Stimulated activated effector memory CD8-positive, alpha-beta T cell treated with anti-CD3 and anti-CD28 coated beads, Interleukin-12 subunit alpha, Interleukin-12 subunit beta, amount 100 ng/mL, for 72 hours (primary cell): ENCODE data around the gene GABARAP.
A peak's percentile ranks its signal among the peaks of the same experiment; 100 is the strongest.

ENCODE experiments used
- ATAC-seq: fragments of 150-1000 bp; cut with Tn5 transposase; 2 replicates; pipeline ENCODE4 v1.10.0; 2021
- DNase-seq, 2 donors: peaks; one replicate each; pipeline ENCODE4 v3.0.0; 2021 to 2022; ENCODE audit warnings: low spot score in 2 of 2
- H3K27ac Mint-ChIP-seq: one replicate; pipeline ENCODE4 v1.8.0; 2022; ENCODE audit warnings: mild to moderate bottlenecking, mixed read lengths
- H3K36me3 Mint-ChIP-seq: one replicate; pipeline ENCODE4 v1.8.0; 2022; ENCODE audit warnings: mild to moderate bottlenecking, mixed read lengths
- H3K4me1 Mint-ChIP-seq: one replicate; pipeline ENCODE4 v1.8.0; 2022; ENCODE audit warnings: mixed read lengths
- H3K4me3 Mint-ChIP-seq: one replicate; pipeline ENCODE4 v1.8.0; 2022; ENCODE audit warnings: mild to moderate bottlenecking, mixed read lengths
- H3K9me3 Mint-ChIP-seq: one replicate; pipeline ENCODE4 v1.8.0; 2022; ENCODE audit warnings: mixed read lengths

The GABARAP gene

GRCh38 chr17:7237761-7238419 lies 4.4 kb downstream of the GABARAP start:
- peak; percentile 52 for ATAC-seq
- peak; percentile 77 to 89 for DNase-seq
- no peaks in the 10 kb centered on the region for H3K9me3 Mint-ChIP-seq
- H3K36me3 Mint-ChIP-seq, result peaks cover 92% of the 10 kb centered on the region
- peak overlapping the region; percentile 97 for H3K27ac Mint-ChIP-seq
- peaks cover 80% of the 10 kb centered on the region for H3K4me1 Mint-ChIP-seq
- H3K4me3 Mint-ChIP-seq, result peak overlapping the region; percentile 99

GRCh38 chr17:7237266-7237760 lies 4.9 kb downstream of the GABARAP start:
- Mint-ChIP-seq H3K4me3 (peak overlapping the region; percentile 99), H3K27ac (peak overlapping the region; percentile 97), H3K36me3 (peaks cover 88% of the 10 kb centered on the region), H3K9me3 (no peaks in the 10 kb centered on the region), H3K4me1 (peaks cover 79% of the 10 kb centered on the region)
- ATAC-seq (no peak), DNase-seq (no peak)

GRCh38 chr17:7236808-7237207 lies 5.4 kb downstream of the GABARAP start:
- Mint-ChIP-seq H3K4me1 (peaks cover 79% of the 10 kb centered on the region), H3K36me3 (peaks cover 88% of the 10 kb centered on the region), H3K9me3 (no peaks in the 10 kb centered on the region), H3K4me3 (peak overlapping the region; percentile 99), H3K27ac (peak overlapping the region; percentile 97)
- ATAC-seq (no peak), DNase-seq (no peak)

GRCh38 chr17:7235693-7236665 lies 6.3 kb downstream of the GABARAP start:
- no peaks in the 10 kb centered on the region for H3K9me3 Mint-ChIP-seq

GRCh38 chr17:7234083-7234951 lies 7.9 kb downstream of the GABARAP start, which contains the start of gene DVL2:
DVL2 (minus strand) TSS chr17:7234517; CDS start chr17:7234262, 255 bp downstream.
- ATAC-seq, result peak; percentile 65
- Mint-ChIP-seq H3K9me3 (no peaks in the 10 kb centered on the region), H3K4me1 (peaks cover 68% of the 10 kb centered on the region), H3K4me3 (peak within 1 kb of the TSS; percentile 99), H3K36me3 (peaks cover 80% of the 10 kb centered on the region), H3K27ac (peak within 1 kb of the TSS; percentile 95)
- DNase-seq, result peak; percentile 85 to 98

More at GRCh38 chr17:7235693-7236665, 6.3 kb downstream of the GABARAP start:
- H3K4me3 Mint-ChIP-seq, result peak overlapping the region; percentile 99
- peaks cover 82% of the 10 kb centered on the region for H3K36me3 Mint-ChIP-seq
- ATAC-seq, result no peak
- peak overlapping the region; percentile 36 for H3K27ac Mint-ChIP-seq
- H3K4me1 Mint-ChIP-seq, result peaks cover 74% of the 10 kb centered on the region
- DNase-seq, result no peak

- peaks cover 68% of the 10 kb centered on the region for H3K4me1 Mint-ChIP-seq
- H3K4me3 Mint-ChIP-seq, result peak overlapping the region; percentile 99
- no peaks in the 10 kb centered on the region for H3K9me3 Mint-ChIP-seq
- no peak for DNase-seq
- peak overlapping the region; percentile 95 for H3K27ac Mint-ChIP-seq
- ATAC-seq, result peak; percentile 4
- H3K36me3 Mint-ChIP-seq, result peaks cover 80% of the 10 kb centered on the region
Measured at GRCh38 chr17:7233701-7234082, 8.6 kb downstream of the GABARAP start.

GRCh38 chr17:7232114-7232513 lies 10.1 kb downstream of the GABARAP start:
- DNase-seq, result no peak
- H3K9me3 Mint-ChIP-seq, result no peaks in the 10 kb centered on the region
- ATAC-seq, result no peak
- H3K4me1 Mint-ChIP-seq, result peaks cover 72% of the 10 kb centered on the region
- H3K36me3 Mint-ChIP-seq, result peaks cover 85% of the 10 kb centered on the region
- no peak overlapping the region for H3K27ac Mint-ChIP-seq
- H3K4me3 Mint-ChIP-seq, result peak overlapping the region; percentile 99

GRCh38 chr17:7229504-7229903 lies 12.7 kb downstream of the GABARAP start:
- Mint-ChIP-seq H3K9me3 (no peaks in the 10 kb centered on the region), H3K27ac (peak overlapping the region; percentile 48), H3K36me3 (peaks cover 83% of the 10 kb centered on the region), H3K4me3 (no peak overlapping the region), H3K4me1 (peaks cover 46% of the 10 kb centered on the region)
- no peak for ATAC-seq
- DNase-seq, result no peak

- Mint-ChIP-seq H3K27ac (peak overlapping the region; percentile 48), H3K9me3 (no peaks in the 10 kb centered on the region), H3K4me3 (no peak overlapping the region), H3K4me1 (peaks cover 43% of the 10 kb centered on the region), H3K36me3 (peaks cover 83% of the 10 kb centered on the region)
- no peak for DNase-seq
- no peak for ATAC-seq
Measured at GRCh38 chr17:7228920-7229319, 13.3 kb downstream of the GABARAP start.

GRCh38 chr17:7226721-7227710 lies 15.2 kb downstream of the GABARAP start:
- peak; percentile 17 for ATAC-seq
- Mint-ChIP-seq H3K4me3 (no peak overlapping the region), H3K27ac (peak overlapping the region; percentile 40), H3K9me3 (no peaks in the 10 kb centered on the region), H3K36me3 (peaks cover 91% of the 10 kb centered on the region), H3K4me1 (peaks cover 32% of the 10 kb centered on the region)
- no peak for DNase-seq

- no peak overlapping the region for H3K27ac Mint-ChIP-seq
- DNase-seq (no peak), ATAC-seq (no peak)
- peaks cover 36% of the 10 kb centered on the region for H3K4me1 Mint-ChIP-seq
- no peak overlapping the region for H3K4me3 Mint-ChIP-seq
- peaks cover 97% of the 10 kb centered on the region for H3K36me3 Mint-ChIP-seq
- no peaks in the 10 kb centered on the region for H3K9me3 Mint-ChIP-seq
Measured at GRCh38 chr17:7225711-7226331, 16.4 kb downstream of the GABARAP start.

GRCh38 chr17:7224661-7225111 lies 17.6 kb downstream of the GABARAP start:
- DNase-seq, result no peak
- peaks cover 97% of the 10 kb centered on the region for H3K36me3 Mint-ChIP-seq
- H3K9me3 Mint-ChIP-seq, result no peaks in the 10 kb centered on the region
- no peak for ATAC-seq
- H3K4me3 Mint-ChIP-seq, result no peak overlapping the region
- H3K4me1 Mint-ChIP-seq, result peaks cover 37% of the 10 kb centered on the region
- no peak overlapping the region for H3K27ac Mint-ChIP-seq

GRCh38 chr17:7224110-7224509 lies 18.1 kb downstream of the GABARAP start:
- no peak for ATAC-seq
- peaks cover 96% of the 10 kb centered on the region for H3K36me3 Mint-ChIP-seq
- peak overlapping the region; percentile 83 for H3K27ac Mint-ChIP-seq
- no peak overlapping the region for H3K4me3 Mint-ChIP-seq
- H3K9me3 Mint-ChIP-seq, result no peaks in the 10 kb centered on the region
- DNase-seq, result no peak
- peaks cover 42% of the 10 kb centered on the region for H3K4me1 Mint-ChIP-seq
